Raji (cell line): ENCODE results near the gene DCTN2.

Experiments
- POLR2A ChIP-seq: IDR thresholded peaks from 2 replicates; pipeline ENCODE4 v1.6.1; 2011; ENCODE audit warnings: low read depth, low read length, control low read depth; ENCODE audit not compliant: insufficient read depth

DCTN2 gene

DNA sequence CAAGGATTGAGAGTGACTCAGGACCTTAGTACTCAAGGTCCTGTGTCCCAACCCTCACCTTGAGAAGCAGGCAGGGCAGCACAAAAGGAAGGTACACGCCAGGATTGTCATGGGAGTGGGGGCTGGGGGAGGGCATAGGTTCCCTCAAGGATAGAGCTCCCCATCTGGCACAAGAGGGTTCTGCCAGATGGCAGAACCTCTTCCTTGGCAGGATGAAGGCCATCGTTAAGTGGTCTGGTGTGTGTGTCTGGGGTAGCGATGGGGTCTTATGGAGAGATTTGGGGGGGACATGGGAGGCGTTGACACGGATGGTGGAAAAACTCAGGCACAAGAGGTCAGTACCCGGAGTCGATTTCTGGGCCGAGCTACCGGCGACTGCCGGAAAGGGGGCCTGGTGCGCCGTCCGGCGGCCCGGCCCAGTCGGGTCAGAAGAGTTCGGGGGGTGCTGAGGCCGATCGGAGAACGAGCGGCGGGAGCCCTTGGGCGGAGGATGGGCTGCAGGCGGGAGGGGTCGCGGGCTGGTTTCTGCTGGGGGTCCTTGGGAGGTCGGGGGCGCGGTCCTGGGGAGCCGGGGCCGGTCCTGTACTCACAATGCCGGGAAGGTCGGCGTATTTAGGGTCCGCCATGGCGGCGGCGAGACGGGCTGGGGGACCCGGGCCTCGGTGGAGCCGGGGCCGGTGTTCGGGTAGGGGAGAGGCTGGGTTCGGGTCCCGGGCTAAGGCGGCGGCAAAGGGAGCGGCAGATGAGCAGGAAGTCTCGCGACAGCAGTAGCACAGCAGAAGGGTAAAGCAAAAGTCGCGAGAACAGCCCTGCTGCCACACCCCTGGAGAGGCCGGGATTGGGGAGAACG is at the start of gene DCTN2:
TSS of gene DCTN2 (minus strand) at position 755 of the 850 bp plus-strand sequence. CDS start at position 626, 129 bp downstream.
- peak; percentile 58 for TF ChIP-seq POLR2A

DNA sequence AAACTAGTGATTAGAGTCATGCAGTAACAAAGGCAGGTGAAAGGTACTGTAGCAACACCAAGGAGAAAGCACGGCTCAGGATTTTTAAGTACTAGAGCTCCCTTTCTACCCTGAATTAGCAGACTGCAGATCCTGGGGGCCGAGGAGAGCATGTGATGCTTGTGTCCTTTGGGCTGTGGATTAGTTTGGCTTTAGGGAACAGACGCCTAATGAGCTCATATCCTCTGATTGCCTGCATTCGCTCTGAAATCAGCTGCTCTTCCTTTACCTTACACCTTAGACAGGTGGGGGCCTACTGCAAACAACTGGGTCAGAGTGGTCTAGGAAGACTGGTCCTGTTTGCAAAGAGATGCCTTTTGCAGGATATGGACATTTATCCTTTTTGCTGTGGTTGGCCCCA is 46.2 kb upstream of the DCTN2 start:
- TF ChIP-seq POLR2A = no peak

DNA sequence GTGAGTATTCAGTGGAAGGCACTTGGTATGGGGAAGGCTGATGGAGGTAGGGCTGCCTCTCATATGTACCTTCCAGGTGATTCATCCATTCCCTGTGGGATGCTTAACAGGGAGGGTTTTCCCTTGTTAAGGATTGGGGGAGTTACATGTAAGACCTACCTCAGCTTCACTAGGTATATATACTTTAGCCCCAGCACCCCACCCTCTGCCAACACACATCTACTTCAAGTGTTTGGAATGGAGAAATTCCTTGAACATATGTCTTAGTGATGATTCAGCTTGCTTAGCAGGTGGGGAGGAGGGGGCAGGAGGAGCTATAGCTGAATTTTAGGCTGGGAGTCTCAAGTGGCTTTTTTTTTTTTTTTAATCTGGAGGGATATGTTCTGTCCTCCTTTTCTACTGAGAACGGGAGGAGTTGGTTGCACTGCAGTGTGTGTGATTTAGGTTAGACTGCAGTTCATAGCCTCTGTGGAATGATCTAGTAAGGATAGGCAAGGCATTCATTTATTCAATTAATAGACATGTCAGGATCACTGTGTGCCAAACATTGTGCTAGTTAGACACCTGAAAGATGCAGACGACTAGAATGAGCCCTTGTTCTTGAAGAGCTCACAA is 45.7 kb upstream of the DCTN2 start:
- no peak for TF ChIP-seq POLR2A

DNA sequence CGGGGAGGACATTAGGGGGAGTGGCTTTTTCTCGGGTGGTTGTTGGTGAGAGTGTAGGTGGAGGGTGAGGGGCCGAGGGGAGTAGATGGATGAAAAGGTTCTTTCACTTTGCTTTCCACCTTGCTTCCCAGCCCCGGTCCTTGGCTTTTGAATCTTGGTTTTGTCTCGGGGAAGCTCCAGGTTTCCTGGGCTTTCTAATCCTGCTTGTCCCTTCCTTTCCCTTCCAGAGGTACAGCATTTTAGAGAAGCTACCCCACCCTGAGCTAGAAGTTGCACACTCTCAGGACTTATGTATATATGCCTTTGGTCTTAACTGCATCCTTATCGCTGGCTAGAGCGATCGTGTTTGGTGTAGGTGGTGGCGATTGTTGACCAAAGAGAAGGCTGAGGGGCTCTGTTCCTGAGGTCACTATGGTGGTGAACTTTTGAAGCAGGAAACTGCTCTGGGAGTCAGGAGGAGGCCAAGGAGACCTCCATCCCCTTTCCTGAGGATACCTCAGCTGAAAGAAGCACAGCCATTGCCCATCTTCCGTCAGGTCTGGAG is 44.9 kb upstream of the DCTN2 start:
- no peak for TF ChIP-seq POLR2A

DNA sequence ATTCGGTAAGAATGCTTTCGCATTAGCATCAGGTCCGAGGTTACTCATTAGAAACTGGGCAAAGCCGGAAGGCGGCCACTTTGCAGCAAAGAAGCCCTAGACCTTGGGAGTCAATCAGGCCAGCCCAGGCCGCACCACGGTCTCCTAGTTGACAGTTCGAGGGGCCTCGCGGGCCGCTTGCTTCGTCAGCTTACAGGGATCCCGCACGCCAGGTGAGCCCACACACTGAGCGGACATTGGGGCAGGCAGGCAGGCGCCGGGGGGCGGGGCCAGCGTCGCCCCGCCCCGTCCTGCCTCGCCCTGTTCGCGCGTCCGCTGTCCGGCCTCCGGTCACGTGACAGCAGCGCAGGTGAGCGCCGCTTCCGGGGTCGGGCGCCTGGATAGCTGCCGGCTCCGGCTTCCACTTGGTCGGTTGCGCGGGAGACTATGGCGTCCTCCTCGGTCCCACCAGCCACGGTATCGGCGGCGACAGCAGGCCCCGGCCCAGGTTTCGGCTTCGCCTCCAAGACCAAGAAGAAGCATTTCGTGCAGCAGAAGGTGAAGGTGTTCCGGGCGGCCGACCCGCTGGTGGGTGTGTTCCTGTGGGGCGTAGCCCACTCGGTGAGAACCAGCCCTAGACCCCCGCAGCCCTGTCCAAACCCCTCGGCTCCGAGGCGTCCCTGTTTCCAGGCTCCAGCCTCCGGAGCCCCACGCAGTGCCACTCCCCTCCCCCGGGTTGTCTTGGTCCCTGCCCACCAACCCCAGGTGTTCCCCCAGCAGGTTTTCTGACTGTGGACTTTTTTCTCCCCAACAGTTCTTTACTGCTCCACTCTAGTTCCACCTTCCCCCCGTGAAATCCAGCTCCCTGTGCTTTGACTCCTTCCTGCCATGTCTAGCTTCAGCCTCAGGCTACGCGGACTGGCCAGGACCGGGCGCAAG is 44.1 kb upstream of the DCTN2 start, which contains the start of gene PIP4K2C:
TSS of gene PIP4K2C (plus strand) at position 329 of the 918 bp plus-strand sequence. CDS start at position 427, 98 bp downstream.
- TF ChIP-seq POLR2A = peak; percentile 93

DNA sequence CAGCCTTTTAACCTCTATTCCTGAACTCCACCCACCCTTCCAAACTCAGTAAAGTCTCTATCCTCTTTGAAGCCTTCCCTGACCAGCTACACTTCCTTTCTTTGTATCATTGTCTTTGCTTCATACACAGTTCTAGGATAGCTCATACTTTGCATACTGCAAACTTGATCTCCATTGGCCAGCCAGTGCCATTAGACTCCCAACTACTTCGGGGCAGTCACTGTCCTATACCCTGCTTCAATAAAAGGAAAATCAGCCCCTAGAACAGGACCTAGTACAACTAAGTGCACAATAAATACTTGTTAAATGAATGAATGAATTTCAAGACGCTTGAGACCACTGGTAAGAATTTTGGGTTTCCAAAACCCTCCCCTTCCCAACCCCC is 43.5 kb upstream of the DCTN2 start:
- TF ChIP-seq POLR2A = no peak

DNA sequence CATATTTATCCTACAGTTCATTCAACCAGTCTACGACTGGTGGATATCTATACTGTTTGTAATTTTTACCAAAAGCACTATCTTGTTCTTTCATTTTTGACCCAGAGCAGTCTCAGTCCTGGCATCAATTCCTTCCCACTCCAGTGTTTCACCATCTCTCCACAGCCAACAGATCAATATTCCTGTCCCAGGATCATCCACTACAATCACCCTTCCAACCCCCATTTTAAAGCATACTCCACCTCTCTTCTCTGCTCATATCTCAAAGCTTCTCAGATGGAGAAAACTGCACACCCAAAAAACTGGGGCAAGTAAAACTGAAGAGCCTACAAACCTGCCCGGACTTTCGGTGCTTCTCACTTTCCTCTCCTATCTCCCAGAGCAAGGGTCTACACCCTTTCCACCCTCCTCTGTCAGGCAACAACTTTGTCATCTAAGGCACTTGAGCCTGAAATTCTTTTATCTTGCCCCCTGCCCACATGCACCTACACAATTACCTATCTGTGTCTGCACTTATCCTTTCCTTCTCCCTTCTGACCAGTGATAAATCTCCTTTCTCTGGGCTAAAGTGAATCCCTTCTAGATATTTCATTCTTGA is 39.9 kb upstream of the DCTN2 start:
- no peak for TF ChIP-seq POLR2A

DNA sequence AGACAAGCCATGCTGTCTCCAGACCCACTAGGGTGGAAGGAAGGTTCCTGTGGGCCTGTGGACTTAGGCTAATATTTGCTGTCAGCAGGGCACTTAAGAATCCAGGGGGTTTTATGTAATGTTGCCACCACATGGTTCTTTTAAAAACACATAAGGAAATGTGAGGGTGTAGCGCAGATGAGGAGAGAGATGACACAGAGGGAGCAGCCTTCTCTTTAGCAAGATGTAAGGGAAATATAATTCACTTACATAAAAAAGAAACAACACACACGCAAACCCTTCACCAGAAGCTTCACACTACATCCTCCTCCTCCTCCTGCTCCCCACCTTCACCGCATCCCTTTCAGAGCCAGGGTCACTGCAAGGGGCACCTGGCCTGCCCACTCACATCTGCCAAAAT is 39.1 kb upstream of the DCTN2 start:
- no peak for TF ChIP-seq POLR2A

DNA sequence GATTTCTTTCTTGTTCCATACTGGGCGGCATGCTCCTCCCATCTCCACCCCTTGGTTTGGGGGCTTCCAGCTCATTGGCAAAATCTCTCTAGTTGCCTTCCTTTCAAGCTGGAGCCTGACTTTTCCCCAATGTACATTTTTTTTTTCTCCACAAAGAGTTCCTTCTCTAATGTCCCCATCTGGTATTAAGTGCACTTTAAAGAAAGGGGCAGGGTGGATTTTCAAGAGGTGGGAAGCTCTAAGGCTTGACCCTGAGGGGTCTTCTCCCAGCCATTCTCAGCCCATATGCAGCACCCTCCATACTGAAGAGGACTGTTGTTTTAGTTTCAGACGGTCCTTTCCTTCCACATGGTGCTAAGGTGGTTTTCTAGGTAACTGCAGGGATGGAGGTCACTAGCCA is 38.2 kb upstream of the DCTN2 start:
- TF ChIP-seq POLR2A = no peak

DNA sequence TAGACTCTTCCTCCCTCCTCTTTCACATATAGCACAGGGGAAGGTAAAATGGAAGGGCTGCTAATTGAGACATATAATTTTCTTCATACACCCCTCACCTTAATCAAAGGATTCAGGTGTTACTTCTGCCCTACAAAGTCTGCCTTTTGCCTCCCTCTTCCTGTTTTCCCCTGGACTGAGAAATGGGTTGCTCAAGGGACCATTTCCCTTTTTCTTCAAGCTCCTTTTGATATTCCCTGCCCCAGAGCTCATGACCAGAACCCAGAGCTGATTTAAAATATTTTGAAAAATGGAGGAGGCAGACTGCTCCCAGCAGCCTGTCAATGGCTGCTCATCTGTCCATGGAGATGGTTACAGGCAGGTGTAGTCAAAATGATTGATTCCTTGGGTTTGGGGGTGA is 37.7 kb upstream of the DCTN2 start:
- no peak for TF ChIP-seq POLR2A

DNA sequence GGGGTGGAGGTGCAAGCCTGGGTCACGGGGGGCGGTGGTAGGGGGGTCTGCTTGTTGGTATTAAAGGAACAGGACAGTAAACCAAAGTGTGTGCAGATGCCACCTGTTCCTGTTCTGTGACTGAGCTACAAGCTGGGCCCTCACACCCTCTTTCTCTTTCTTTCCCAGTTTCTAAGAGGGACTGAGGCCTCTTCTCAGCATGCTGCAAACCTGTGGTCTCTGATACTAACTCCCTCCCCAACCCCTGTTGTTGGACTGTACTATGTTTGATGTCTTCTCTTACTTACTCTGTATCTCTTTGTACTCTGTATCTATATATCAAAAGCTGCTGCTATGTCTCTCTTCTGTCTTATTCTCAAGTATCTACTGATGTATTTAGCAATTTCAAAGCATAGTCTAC is 37.1 kb upstream of the DCTN2 start:
- no peak for TF ChIP-seq POLR2A

DNA sequence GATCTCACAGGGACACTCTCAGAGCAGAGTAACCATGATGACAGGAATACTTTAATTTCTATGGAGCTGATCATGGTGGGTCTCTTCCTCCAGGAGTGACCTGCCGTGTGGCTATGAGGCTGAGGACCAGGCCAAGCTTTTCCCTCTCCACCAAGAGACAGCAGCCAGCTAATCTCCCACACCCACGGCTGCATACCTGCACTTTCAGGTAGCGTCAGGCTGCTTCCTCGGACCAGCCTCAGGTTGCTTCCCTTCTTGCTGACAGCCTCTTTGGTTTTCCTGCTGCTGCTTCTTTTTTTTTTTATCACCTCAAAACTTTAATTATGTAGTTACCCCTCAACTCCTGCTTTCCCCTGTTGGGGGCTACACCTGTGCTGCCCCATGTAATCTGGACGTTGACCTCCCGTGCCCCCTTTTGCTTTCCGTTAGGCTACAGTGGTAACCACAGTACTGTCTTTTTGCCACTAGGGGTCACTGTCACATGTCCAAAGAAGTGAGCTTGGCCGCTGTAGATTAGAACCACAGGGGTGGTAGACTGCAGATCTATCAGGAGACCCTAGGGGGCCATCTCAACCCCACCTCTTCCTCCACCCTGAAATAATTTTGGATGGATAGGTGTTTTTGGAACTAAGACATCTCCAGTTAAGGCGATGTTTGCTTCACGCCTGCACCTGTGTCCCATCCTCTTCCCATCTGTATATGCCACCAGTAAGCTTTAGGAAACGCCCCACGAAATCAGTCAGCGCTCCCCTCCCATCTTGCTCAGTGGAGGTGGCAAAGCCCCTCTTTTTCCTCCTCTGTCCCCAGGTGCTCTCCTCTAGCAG is 36.2 kb upstream of the DCTN2 start:
- no peak for TF ChIP-seq POLR2A

DNA sequence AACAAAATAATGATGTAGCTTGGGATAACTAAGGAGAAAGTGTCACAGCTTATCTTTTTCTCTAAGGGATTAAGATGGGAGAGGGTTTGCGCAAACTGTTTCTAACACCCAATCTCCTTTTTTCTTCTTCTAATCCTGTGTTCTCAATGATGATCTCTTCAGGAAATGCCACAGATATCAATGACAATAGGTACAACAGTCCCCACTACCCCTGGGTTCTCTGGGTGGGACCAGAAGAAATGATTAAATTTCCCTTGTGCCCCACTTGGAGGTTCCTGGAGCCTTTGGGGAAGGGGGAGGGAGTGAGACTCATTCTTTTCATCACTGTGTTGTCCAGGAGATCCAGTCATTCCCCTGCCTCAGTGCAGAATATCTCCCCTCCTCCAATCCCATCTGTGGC is 35.4 kb upstream of the DCTN2 start:
- TF ChIP-seq POLR2A = no peak

DNA sequence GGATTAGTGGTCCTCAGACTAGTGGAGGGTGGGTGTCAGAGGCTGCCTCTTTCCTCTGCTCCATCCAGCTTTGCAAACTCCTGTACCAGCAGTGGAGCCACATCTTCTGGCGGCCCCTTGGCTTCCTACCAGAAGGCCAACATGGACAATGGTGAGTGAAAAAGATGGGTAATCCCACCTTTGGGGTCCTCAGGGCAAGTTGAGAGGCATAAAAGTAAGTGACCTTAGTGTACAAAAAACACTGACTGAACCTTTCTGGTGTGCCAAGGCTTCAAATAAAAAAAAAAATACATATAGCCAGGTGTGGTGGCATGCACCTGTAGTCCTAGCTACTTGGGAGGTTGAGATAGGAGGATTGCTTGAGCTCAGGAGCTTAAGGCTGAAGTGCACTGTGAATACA is 34.8 kb upstream of the DCTN2 start:
- no peak for TF ChIP-seq POLR2A

DNA sequence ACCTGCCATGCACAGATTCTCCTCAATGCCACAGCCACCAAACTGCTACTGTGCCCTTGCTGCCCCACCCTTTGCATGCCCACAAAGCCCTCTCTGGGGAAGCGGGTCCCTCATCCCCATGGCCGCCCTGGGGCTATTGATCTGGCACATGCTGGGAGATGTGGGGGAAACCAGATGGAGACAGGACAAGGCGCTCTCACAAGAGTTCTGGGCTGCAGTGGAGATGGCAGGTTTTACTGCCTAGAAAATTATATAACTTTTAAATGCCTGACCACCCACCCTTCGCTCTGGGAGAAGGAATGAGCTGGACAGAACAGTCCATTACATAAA is 33.4 kb upstream of the DCTN2 start:
- no peak for TF ChIP-seq POLR2A
